ENCODE data around the gene ALG14.

The ALG14 gene

DNA sequence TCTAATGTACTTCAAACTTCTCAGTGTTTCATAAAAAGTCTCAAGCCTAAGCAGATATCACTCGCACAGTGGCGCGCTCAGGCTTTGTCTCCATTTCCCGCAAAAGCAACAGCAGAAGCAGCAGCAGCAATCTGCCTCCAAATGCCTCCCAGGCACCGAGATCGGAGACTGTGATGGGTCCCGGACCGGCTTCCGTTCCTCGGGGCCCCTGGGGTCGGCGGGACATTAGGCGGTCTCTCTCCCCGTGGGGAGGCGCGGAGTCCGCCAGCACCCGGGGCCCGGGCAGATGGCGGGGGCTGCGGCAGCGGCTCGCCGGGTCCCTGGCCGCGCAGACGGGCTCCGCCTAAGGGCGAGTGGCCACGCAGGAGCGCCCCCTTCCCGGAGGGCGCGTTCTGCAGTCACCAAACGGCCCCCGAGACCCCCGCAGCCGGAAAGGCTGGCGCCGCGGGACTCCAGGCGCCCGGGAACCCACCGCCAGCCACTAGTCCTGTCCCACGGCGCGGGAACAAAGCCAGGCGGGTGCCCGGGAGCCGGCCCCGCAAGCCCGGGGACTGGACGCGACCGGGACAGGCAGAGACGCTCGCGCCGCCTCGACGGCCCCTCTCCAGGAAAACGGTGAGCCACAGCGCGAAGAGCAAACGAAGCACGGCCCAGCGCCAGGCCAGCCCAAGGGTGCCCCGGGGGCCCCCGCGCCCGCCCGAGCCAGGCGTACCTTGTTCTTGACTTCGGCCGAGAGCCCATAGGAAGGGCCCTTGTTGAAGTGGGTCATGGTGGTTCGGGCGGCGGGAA lies 146.4 kb downstream of the ALG14 start:
- DNase-seq: peak in 1 of 2 experiments; percentile 21

DNA sequence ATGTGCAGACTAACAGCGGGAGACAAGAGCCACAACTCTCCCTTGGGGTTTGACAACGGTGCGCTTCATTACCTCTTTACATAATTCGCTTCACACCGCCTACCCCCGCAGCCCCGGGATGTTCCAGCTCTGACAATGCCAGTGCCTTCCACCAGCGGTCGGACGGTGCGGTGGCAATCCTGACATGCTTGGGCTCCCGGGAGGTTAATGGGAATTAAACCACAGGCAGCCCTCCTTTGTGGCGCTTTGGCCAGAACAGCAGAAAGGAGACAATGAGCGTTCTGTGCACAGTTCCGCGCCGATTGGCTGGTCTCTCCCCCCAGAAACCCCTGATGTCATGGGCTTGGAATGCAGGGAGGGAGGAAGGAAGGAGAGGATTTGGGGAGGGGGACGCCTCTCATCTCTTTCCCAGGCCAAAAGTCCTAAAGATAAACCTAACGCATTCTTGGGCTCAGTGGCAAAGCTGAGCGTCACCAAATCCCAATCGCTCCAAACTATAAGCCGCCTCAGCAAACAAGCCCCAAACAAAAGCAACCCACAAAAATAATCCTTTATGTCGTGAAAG lies 147.1 kb downstream of the ALG14 start:
- peak in 1 of 2 experiments; percentile 29 for DNase-seq

DNA sequence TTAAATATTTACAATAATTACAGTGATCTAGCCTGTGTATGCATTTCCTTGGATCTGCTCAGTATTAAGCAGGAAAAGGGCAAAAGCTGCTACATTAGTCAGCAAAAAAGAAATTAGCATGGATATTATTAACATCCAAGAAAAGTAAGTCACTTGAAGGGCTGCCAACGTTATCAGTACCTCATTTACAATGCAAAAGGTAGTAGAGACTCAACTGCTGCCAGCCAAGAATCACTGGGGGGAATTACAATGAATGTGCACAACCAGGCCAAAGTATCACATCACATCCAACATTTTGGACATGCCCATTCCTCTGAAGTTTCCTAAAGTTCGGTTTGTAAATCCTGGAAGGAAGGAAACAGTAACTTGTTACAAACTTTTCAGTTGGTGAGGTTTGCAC lies 147.7 kb downstream of the ALG14 start:
- no peak for DNase-seq
